CD4-positive, alpha-beta T cell (primary cell): ENCODE measurements around the gene PLEKHA7. TPM values are rescaled to one million over a fixed set of nuclear protein-coding genes. Genes with fewer than 3 reads are reported as not detected.

ENCODE experiments used
- ATAC-seq: fragments of 200-7000 bp; cut with Tn5 transposase; one replicate; pipeline ENCODE4 v1.10.0; 2022; ENCODE audit warnings: mild to moderate bottlenecking; ENCODE audit not compliant: poor library complexity
- CTCF ChIA-PET: fragments of 350-600 bp; sonication (Branson Sonifier 250); formaldehyde crosslinking; loops from one replicate; lab custom pipeline; 2021; ENCODE audit warnings: antibody characterized with exemption, inconsistent platforms; lab: Charles Lee
- POLR2A ChIA-PET: fragments of 350-600 bp; sonication (Branson Sonifier 250); formaldehyde crosslinking; loops from one replicate; lab custom pipeline; 2021; ENCODE audit warnings: antibody characterized with exemption, inconsistent platforms; lab: Charles Lee
- DNase-seq, 14 experiments: peaks; one replicate each; pipeline ENCODE4 v3.0.0-alpha.2; 2013 to 2020; ENCODE audit warnings: mixed read lengths in 2 of 14
- H3K27ac ChIP-seq, 2 donors: one replicate each; pipeline versions ENCODE4 v1.5.1 to v1.7.0; 2013; ENCODE audit warnings: low read length in 2 of 2, low read depth in 1 of 2, mild to moderate bottlenecking in 1 of 2
- H3K27me3 ChIP-seq, 2 experiments: 1 replicate in 1 of 2; 2 replicates in 1 of 2; pipeline versions ENCODE4 v1.6.1 to v1.7.0; 2013; ENCODE audit warnings: low read length in 2 of 2, control low read depth in 1 of 2, mild to moderate bottlenecking in 1 of 2, moderate library complexity in 1 of 2; ENCODE audit not compliant: insufficient read depth in 2 of 2, control insufficient read depth in 1 of 2
- H3K36me3 ChIP-seq: one replicate; pipeline ENCODE4 v1.6.1; 2013; ENCODE audit warnings: low read length, control low read depth; ENCODE audit not compliant: insufficient read depth
- H3K4me1 ChIP-seq: one replicate; pipeline ENCODE4 v1.6.1; 2013; ENCODE audit warnings: low read length, control low read depth; ENCODE audit not compliant: insufficient read depth
- H3K4me3 ChIP-seq: one replicate; pipeline ENCODE4 v1.5.1; 2013; ENCODE audit warnings: mild to moderate bottlenecking, low read length, moderate library complexity
- H3K9me3 ChIP-seq, 2 experiments: 1 replicate in 1 of 2; 2 replicates in 1 of 2; pipeline versions ENCODE4 v1.6.1 to v1.7.0; 2013; ENCODE audit warnings: low read length in 2 of 2, mild to moderate bottlenecking in 2 of 2, control low read depth in 1 of 2, moderate library complexity in 1 of 2; ENCODE audit not compliant: control insufficient read depth in 1 of 2, insufficient read depth in 1 of 2
- H3K27ac Mint-ChIP-seq: one replicate; pipeline ENCODE4 v1.8.0; 2020; ENCODE audit warnings: mixed read lengths
- H3K27me3 Mint-ChIP-seq: one replicate; pipeline ENCODE4 v1.8.0; 2021; ENCODE audit warnings: mixed read lengths
- H3K36me3 Mint-ChIP-seq: one replicate; pipeline ENCODE4 v1.8.0; 2021; ENCODE audit warnings: low read depth, mixed read lengths
- H3K4me1 Mint-ChIP-seq: one replicate; pipeline ENCODE4 v1.8.0; 2021; ENCODE audit warnings: low read depth, mixed read lengths
- H3K4me3 Mint-ChIP-seq: one replicate; pipeline ENCODE4 v1.8.0; 2020; ENCODE audit warnings: mild to moderate bottlenecking, mixed read lengths
- H3K9me3 Mint-ChIP-seq: one replicate; pipeline ENCODE4 v1.8.0; 2020; ENCODE audit warnings: mixed read lengths
- intact Hi-C, 2 experiments: fragments of 100-400 bp; cut with DNase I in 1 of 2; cut with micrococcal nuclease in 1 of 2; formaldehyde crosslinking; loops; one replicate each; pipeline versions ENCODE4 v1.15.1 to v1.9.0; 2023 to 2025; cut with DNase I, micrococcal nuclease
- total RNA-seq, 174 experiments: library from RNA in 2 of 174; stranded (reverse) in 2 of 174; gene quantifications; one replicate each; pipeline ENCODE4 v1.2.3 and lab custom pipeline; 2021 to 2026
- TF ChIP-seq, protein P1 (sequence below): fragments of 200-600 bp; IDR thresholded peaks from one replicate; pipeline ENCODE4 v1.8.0; 2022; ENCODE audit warnings: antibody characterized with exemption, mild to moderate bottlenecking

Gene PLEKHA7
- total RNA-seq, 2 experiments from 2014 or later, result 4.5 to 4.8 TPM

DNA sequence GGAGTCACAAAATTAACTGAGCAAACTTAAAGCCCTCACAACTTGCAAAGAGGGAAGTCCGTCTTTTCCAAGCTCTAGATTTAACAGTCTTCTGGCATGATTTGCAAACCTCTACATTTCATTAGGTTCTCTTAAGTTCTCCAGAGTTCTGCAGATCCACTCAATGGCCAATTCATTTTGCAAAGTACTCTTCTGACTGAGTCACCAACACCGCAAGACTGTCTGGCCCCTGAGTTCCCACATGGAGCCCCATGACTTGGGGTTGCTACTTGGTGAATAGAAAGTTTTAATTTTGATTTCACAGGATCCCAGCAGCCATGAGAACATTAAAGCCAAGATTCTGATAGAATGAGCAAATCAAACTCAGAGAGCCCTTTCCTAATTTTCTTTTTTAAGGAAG is 134.5 kb downstream of the PLEKHA7 start:
- no peaks in the 10 kb centered on the region for H3K27me3 ChIP-seq
- Mint-ChIP-seq H3K9me3 (no peaks in the 10 kb centered on the region), H3K4me3 (no peak overlapping the region), H3K36me3 (no peaks in the 10 kb centered on the region), H3K27me3 (no peaks in the 10 kb centered on the region), H3K4me1 (no peaks in the 10 kb centered on the region), H3K27ac (no peak overlapping the region)
- no peak overlapping the region for H3K4me3 ChIP-seq
- no peaks in the 10 kb centered on the region for H3K36me3 ChIP-seq
- no peak overlapping the region for H3K27ac ChIP-seq
- DNase-seq (no peak), ATAC-seq (no peak)
- TF ChIP-seq, protein P1, sequence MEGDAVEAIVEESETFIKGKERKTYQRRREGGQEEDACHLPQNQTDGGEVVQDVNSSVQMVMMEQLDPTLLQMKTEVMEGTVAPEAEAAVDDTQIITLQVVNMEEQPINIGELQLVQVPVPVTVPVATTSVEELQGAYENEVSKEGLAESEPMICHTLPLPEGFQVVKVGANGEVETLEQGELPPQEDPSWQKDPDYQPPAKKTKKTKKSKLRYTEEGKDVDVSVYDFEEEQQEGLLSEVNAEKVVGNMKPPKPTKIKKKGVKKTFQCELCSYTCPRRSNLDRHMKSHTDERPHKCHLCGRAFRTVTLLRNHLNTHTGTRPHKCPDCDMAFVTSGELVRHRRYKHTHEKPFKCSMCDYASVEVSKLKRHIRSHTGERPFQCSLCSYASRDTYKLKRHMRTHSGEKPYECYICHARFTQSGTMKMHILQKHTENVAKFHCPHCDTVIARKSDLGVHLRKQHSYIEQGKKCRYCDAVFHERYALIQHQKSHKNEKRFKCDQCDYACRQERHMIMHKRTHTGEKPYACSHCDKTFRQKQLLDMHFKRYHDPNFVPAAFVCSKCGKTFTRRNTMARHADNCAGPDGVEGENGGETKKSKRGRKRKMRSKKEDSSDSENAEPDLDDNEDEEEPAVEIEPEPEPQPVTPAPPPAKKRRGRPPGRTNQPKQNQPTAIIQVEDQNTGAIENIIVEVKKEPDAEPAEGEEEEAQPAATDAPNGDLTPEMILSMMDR, result no peak
- intact Hi-C loops, result no loop called here
- no peaks in the 10 kb centered on the region for H3K9me3 ChIP-seq
- ChIA-PET CTCF (no interaction called here), POLR2A (no interaction called here)
- no peaks in the 10 kb centered on the region for H3K4me1 ChIP-seq

DNA sequence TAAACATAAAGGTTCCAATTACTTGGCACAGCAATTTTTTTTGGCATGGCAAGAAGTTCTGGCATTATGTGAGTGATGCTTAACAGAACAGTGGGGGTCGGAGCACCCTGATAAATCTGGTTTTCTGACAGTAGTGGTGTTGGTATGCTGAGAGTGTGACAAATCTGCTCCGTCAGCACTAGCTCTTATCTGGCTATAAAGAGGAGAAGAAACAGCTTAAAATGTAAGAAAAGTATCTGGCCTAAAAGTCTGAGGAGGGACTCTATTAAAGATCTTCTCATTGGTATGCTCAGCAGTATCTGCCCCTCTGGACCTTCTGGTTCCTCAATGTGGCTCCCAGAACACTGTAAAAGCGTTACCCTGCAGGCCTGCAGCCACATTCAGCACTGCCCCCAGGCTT is 137.4 kb downstream of the PLEKHA7 start:
- no peak overlapping the region for H3K4me3 Mint-ChIP-seq
- TF ChIP-seq, protein P1, result no peak
- ATAC-seq (no peak), DNase-seq (no peak)
- H3K9me3 Mint-ChIP-seq, result no peaks in the 10 kb centered on the region
- CTCF ChIA-PET, result no interaction called here
- intact Hi-C loops, result no loop called here
- no peak overlapping the region for H3K27ac ChIP-seq
- POLR2A ChIA-PET, result no interaction called here
- H3K4me1 ChIP-seq, result no peaks in the 10 kb centered on the region
- H3K9me3 ChIP-seq, result no peaks in the 10 kb centered on the region
- H3K36me3 Mint-ChIP-seq, result no peaks in the 10 kb centered on the region
- H3K4me1 Mint-ChIP-seq, result no peaks in the 10 kb centered on the region
- no peaks in the 10 kb centered on the region for H3K27me3 ChIP-seq
- no peak overlapping the region for H3K4me3 ChIP-seq
- no peaks in the 10 kb centered on the region for H3K36me3 ChIP-seq
- no peak overlapping the region for H3K27ac Mint-ChIP-seq
- H3K27me3 Mint-ChIP-seq, result no peaks in the 10 kb centered on the region

DNA sequence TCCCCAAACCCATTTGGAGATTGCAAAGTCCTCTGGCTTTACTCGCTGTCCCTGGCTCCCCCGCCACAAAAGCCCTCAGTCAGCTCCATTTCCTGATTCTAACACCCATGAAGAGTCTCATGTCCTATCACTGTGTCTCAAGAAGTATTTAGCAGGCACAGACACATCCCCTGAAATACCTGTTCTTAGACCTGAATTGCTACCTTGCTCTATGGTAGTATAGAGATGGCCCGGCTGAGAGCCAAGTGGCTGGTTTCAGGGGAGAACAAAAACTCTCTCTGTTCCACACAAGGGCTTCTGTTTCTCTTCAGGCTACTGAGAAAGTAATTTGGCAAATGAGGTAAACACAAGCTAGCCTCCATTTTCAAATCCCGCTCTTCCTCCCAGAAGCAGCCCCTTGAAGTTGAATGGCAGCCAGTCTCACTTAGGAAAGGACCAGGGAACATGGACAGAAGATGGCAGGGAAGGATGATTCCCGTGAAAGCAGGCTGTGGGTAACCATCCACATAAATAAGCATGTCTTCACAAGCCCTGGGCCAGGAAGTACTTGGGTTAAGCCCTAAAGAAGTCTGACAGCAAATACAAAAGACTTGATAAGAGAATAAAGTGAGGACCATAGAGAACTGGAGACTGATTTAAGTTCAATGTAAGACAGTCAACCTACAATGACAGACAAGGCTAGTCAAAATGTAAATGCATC is 138.0 kb downstream of the PLEKHA7 start:
- H3K27me3 ChIP-seq, result no peaks in the 10 kb centered on the region
- DNase-seq (no peak), ATAC-seq (no peak)
- ChIA-PET POLR2A (no interaction called here), CTCF (no interaction called here)
- H3K27ac ChIP-seq, result no peak overlapping the region
- H3K4me3 ChIP-seq, result no peak overlapping the region
- H3K4me1 ChIP-seq, result no peaks in the 10 kb centered on the region
- H3K27ac Mint-ChIP-seq, result no peak overlapping the region
- intact Hi-C loops, result no loop called here
- no peaks in the 10 kb centered on the region for H3K9me3 ChIP-seq
- no peaks in the 10 kb centered on the region for H3K4me1 Mint-ChIP-seq
- TF ChIP-seq, protein P1, result no peak
- H3K27me3 Mint-ChIP-seq, result no peaks in the 10 kb centered on the region
- no peak overlapping the region for H3K4me3 Mint-ChIP-seq
- H3K9me3 Mint-ChIP-seq, result no peaks in the 10 kb centered on the region
- no peaks in the 10 kb centered on the region for H3K36me3 ChIP-seq
- no peaks in the 10 kb centered on the region for H3K36me3 Mint-ChIP-seq
